ENCODE data around the gene CEP85.

DNA sequence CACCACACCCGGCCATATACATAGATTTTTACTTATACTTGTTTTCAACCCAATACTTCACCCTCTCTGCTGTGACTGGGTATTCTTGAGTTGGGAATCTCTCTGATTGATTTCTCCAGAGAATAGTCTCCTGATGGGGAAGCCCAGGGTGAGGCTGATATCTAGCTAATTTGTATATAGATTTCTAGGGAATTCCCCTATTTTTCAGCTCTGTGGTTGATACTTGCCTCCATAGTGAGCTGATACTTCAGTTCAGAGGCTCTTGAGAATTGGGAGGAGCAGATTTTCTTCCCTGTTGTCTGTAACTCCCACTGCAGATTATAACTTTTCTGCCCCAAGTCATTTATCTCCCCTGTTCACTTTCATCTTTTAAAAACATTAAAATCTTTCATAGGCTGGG lies 31.4 kb downstream of the CEP85 start:
- TF ChIP-seq, protein P1, sequence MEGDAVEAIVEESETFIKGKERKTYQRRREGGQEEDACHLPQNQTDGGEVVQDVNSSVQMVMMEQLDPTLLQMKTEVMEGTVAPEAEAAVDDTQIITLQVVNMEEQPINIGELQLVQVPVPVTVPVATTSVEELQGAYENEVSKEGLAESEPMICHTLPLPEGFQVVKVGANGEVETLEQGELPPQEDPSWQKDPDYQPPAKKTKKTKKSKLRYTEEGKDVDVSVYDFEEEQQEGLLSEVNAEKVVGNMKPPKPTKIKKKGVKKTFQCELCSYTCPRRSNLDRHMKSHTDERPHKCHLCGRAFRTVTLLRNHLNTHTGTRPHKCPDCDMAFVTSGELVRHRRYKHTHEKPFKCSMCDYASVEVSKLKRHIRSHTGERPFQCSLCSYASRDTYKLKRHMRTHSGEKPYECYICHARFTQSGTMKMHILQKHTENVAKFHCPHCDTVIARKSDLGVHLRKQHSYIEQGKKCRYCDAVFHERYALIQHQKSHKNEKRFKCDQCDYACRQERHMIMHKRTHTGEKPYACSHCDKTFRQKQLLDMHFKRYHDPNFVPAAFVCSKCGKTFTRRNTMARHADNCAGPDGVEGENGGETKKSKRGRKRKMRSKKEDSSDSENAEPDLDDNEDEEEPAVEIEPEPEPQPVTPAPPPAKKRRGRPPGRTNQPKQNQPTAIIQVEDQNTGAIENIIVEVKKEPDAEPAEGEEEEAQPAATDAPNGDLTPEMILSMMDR (IDR thresholded peaks at IDR 0.05 in 4 of 5, conservative IDR thresholded peaks at IDR 0.05 in 1 of 5): no peak
- no peak for TF ChIP-seq POLR2A (IDR thresholded peaks at IDR 0.05)
